GM12878 (cell line): ENCODE data around the gene UNCX. TPM values are rescaled to one million over a fixed set of nuclear protein-coding genes. Genes with fewer than 3 reads are reported as not detected.

Source experiments
- ATAC-seq: fragments of 200-7000 bp; cut with Tn5 transposase; 3 replicates; pipeline ENCODE4 v1.9.1; 2020; ENCODE audit warnings: mild to moderate bottlenecking, moderate library complexity
- BruUV-seq: library from RNA; stranded (reverse); fragments of 400-500 nt; replicated peaks from 2 replicates; lab custom pipeline; 2021; lab: Mats Ljungman, UMichigan
- CTCF ChIA-PET: fragments of 300-600 bp; sonication (Branson Sonifier 250); formaldehyde crosslinking; extraction: SDS; loops from one replicate; lab custom pipeline; 2021; ENCODE audit warnings: inconsistent platforms; lab: Yijun Ruan, JAX
- POLR2A ChIA-PET: fragments of 350-600 bp; formaldehyde crosslinking; extraction: SDS; loops from one replicate; lab custom pipeline; 2021; ENCODE audit warnings: inconsistent platforms; lab: Charles Lee
- RAD21 ChIA-PET: fragments of 300-600 bp; sonication (Branson Sonifier 250); formaldehyde crosslinking; loops from one replicate; lab custom pipeline; 2023; ENCODE audit warnings: antibody characterized with exemption; ENCODE audit not compliant: unreplicated experiment; lab: Charles Lee
- SMC1A ChIA-PET: fragments of 300-600 bp; sonication (Branson Sonifier 250); formaldehyde crosslinking; loops from one replicate; lab custom pipeline; 2023; ENCODE audit not compliant: unreplicated experiment, uncharacterized antibody; lab: Charles Lee
- DNase-seq: peaks from one replicate; pipeline ENCODE4 v3.0.0-alpha.2; 2011; ENCODE audit warnings: low read depth, low spot score
- FAIRE-seq: peaks from 3 replicates; lab custom pipeline; 2011; peaks lifted over from hg19 to GRCh38; lab: Jason Lieb, UNC
- H2AFZ ChIP-seq: 2 replicates; pipeline ENCODE4 v1.6.0; 2011; ENCODE audit warnings: low read depth, low read length, control low read depth; ENCODE audit not compliant: control insufficient read depth
- H3K27ac ChIP-seq: 2 replicates; pipeline ENCODE4 v1.5.1; 2011; ENCODE audit warnings: control low read depth; ENCODE audit not compliant: control insufficient read depth, insufficient read depth
- H3K27me3 ChIP-seq, 2 experiments: replicated peaks in 1 of 2; 2 replicates each; pipeline versions ENCODE4 v1.6.0 to v1.6.1; 2011; ENCODE audit warnings: low read length in 1 of 2; ENCODE audit not compliant: control insufficient read depth in 2 of 2, insufficient read depth in 2 of 2
- H3K36me3 ChIP-seq, 2 experiments: 2 replicates each; pipeline ENCODE4 v1.5.1; 2011; ENCODE audit warnings: low read length in 1 of 2; ENCODE audit not compliant: control insufficient read depth in 2 of 2, insufficient read depth in 2 of 2
- H3K4me1 ChIP-seq: 2 replicates; pipeline ENCODE4 v1.6.1; 2011; ENCODE audit warnings: mild to moderate bottlenecking, low read length, moderate library complexity, mixed read lengths; ENCODE audit not compliant: control insufficient read depth, insufficient read depth
- H3K4me2 ChIP-seq: 2 replicates; pipeline ENCODE4 v1.6.0; 2011; ENCODE audit warnings: control low read depth; ENCODE audit not compliant: control insufficient read depth, insufficient read depth
- H3K4me3 ChIP-seq: fragments of 200-600 bp; sonication (generic); 2 replicates; pipeline ENCODE4 v1.5.1; 2016
- H3K79me2 ChIP-seq: 2 replicates; pipeline ENCODE4 v1.6.0; 2011; ENCODE audit warnings: low read length; ENCODE audit not compliant: control insufficient read depth, insufficient read depth
- H3K9ac ChIP-seq: 2 replicates; pipeline ENCODE4 v1.8.0; 2011; ENCODE audit warnings: low read length, control low read depth, mixed read lengths; ENCODE audit not compliant: control insufficient read depth, insufficient read depth
- H3K9me3 ChIP-seq: replicated peaks from 3 replicates; pipeline ENCODE4 v1.5.1; 2011; ENCODE audit warnings: mild to moderate bottlenecking, low read length; ENCODE audit not compliant: control insufficient read depth, insufficient read depth
- H4K20me1 ChIP-seq: 2 replicates; pipeline ENCODE4 v1.6.0; 2011; ENCODE audit not compliant: control insufficient read depth, insufficient read depth
- BACH1 ChIP-seq: fragments of 450-650 bp; IDR thresholded peaks from 2 replicates; pipeline ENCODE4 v1.6.1; 2017; ENCODE audit warnings: mild to moderate bottlenecking, borderline replicate concordance
- JUNB ChIP-seq: IDR thresholded peaks from 2 replicates; pipeline ENCODE4 v1.6.1; 2016; ENCODE audit warnings: antibody characterized with exemption, mild to moderate bottlenecking
- KAT2A ChIP-seq: conservative IDR thresholded peaks from 2 replicates; pipeline ENCODE4 v1.6.1; 2011; ENCODE audit warnings: low read depth, low read length; ENCODE audit not compliant: control insufficient read depth
- NR2C1 ChIP-seq: fragments of 450-650 bp; IDR thresholded peaks from 2 replicates; pipeline ENCODE4 v1.6.1; 2017; ENCODE audit warnings: antibody characterized with exemption, mild to moderate bottlenecking, moderate library complexity
- NR2C2 ChIP-seq: IDR thresholded peaks from 2 replicates; pipeline ENCODE4 v1.6.1; 2011; ENCODE audit warnings: borderline replicate concordance, low read depth; ENCODE audit not compliant: control insufficient read depth, insufficient read length
- SIX5 ChIP-seq: IDR thresholded peaks from 2 replicates; pipeline ENCODE4 v1.6.1; 2011; ENCODE audit warnings: mild to moderate bottlenecking, low read depth, low read length, moderate library complexity; ENCODE audit not compliant: severe bottlenecking
- SREBF1 ChIP-seq: IDR thresholded peaks from 2 replicates; pipeline ENCODE4 v1.6.1; 2012; ENCODE audit warnings: mild to moderate bottlenecking, low read length
- ZNF274 ChIP-seq: IDR thresholded peaks from one replicate; pipeline ENCODE4 v1.8.0; 2011; ENCODE audit not compliant: insufficient read length, insufficient read depth
- WGBS: methylation state at CpG from one replicate; pipeline ENCODE4 v1.1.6; 2016; ENCODE audit warnings: low lambda C conversion rate; ENCODE audit not compliant: insufficient replicate concordance, insufficient coverage; ENCODE audit errors: missing lambda C conversion rate; 5-methylcytosine and 5-hydroxymethylcytosine counted together
- in situ Hi-C: fragments of 300-500 bp; cut with MboI; formaldehyde crosslinking; loops from 9 replicates; pipeline ENCODE4 v1.14.3; 2018; ENCODE audit warnings: mixed read lengths
- intact Hi-C: fragments of 100-400 bp; cut with micrococcal nuclease; formaldehyde crosslinking; loops from one replicate; pipeline ENCODE4 v1.14.2; 2022; ENCODE audit not compliant: unreplicated experiment
- polyA plus RNA-seq, 11 experiments: library from polyadenylated mRNA; depleted of rRNA in 4 of 11; unstranded in 6 of 11; stranded (reverse) in 5 of 11; fragments of >200 nt; fragmentation: Nextera tagmentation in 4 of 11; fragmentation: Illumina TruSeq in 1 of 11; extraction: Ambion mirVana in 4 of 11; extraction: Trizol in 1 of 11; gene quantifications; 1 replicate in 1 of 11; 2 replicates in 10 of 11; pipeline versions ENCODE4 v1.2.1 to v1.2.3, GENCODE V29; 2011 to 2016; ENCODE audit warnings: inconsistent platforms in 2 of 11, missing spikeins in 2 of 11, low read depth in 1 of 11
- total RNA-seq, 4 experiments: library from RNA; depleted of rRNA in 3 of 4; stranded (reverse); fragments of >200 nt in 3 of 4; fragmentation: Illumina TruSeq in 1 of 4; extraction: Trizol in 1 of 4; gene quantifications; 2 replicates each; pipeline versions ENCODE4 v1.2.1 to v1.2.3, GENCODE V29; 2013 to 2021
- TF ChIP-seq, protein P1 (sequence below): IDR thresholded peaks from 2 replicates; pipeline ENCODE4 v1.6.1; 2012; ENCODE audit warnings: mild to moderate bottlenecking, low read depth, low read length
- TF ChIP-seq, protein P2 (sequence below), 3 experiments: IDR thresholded peaks in 2 of 3; conservative IDR thresholded peaks in 1 of 3; 2 replicates each; pipeline ENCODE4 v1.5.1; 2011; ENCODE audit warnings: low read depth in 3 of 3, low read length in 3 of 3, mild to moderate bottlenecking in 3 of 3, control low read depth in 2 of 3, moderate library complexity in 2 of 3, inconsistent platforms in 1 of 3, mixed read lengths in 1 of 3; ENCODE audit not compliant: control insufficient read depth in 2 of 3, insufficient read depth in 1 of 3; ENCODE audit errors: extremely low read depth in 1 of 3
- TF ChIP-seq, protein P3 (sequence below): fragments of 450-650 bp; formaldehyde crosslinking; IDR thresholded peaks from 2 replicates; pipeline ENCODE4 v1.4.0; 2022; ENCODE audit warnings: mild to moderate bottlenecking, moderate library complexity

Gene UNCX
- total and polyA plus RNA-seq, 10 of the 15 experiments (the other 5 are each of a cell fraction or from before 2014, with no cell fraction given), result not detected

DNA sequence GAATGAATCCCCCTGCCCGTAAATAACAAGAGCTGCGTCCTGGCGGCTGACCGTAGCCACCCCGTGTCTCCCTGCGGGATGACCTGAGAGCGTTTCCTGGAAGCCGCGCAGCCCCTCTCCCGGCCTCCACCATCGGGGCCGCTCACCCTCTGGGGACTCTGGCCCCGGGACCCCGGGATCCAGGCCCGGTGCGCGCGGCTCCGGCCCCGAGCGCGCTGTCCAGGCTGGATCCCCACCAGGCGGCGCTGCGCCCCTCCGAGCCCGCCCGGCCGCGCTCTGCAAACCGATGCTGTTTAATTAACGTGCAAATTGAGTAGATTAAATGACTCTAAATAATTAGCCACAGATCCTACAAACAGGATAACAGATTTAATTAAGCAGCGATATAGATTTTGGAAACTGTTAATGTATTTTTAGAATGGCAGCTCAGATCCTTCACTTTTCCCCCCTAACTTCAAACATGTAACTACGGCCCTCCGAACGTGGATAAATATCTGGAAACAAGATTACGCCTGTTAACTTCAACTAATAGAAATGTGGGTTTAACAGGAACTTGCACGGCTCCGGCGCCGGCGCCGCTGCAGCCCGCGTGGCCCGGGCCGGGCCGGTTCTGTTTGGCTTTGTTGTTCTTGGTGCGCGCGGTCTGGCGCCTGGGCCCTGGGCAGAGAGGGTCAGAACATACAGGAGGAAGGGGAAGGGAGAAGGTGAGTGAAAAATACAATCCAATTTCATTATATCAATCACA lies 7.1 kb upstream of the UNCX start (continued):
- TF ChIP-seq, protein P1, sequence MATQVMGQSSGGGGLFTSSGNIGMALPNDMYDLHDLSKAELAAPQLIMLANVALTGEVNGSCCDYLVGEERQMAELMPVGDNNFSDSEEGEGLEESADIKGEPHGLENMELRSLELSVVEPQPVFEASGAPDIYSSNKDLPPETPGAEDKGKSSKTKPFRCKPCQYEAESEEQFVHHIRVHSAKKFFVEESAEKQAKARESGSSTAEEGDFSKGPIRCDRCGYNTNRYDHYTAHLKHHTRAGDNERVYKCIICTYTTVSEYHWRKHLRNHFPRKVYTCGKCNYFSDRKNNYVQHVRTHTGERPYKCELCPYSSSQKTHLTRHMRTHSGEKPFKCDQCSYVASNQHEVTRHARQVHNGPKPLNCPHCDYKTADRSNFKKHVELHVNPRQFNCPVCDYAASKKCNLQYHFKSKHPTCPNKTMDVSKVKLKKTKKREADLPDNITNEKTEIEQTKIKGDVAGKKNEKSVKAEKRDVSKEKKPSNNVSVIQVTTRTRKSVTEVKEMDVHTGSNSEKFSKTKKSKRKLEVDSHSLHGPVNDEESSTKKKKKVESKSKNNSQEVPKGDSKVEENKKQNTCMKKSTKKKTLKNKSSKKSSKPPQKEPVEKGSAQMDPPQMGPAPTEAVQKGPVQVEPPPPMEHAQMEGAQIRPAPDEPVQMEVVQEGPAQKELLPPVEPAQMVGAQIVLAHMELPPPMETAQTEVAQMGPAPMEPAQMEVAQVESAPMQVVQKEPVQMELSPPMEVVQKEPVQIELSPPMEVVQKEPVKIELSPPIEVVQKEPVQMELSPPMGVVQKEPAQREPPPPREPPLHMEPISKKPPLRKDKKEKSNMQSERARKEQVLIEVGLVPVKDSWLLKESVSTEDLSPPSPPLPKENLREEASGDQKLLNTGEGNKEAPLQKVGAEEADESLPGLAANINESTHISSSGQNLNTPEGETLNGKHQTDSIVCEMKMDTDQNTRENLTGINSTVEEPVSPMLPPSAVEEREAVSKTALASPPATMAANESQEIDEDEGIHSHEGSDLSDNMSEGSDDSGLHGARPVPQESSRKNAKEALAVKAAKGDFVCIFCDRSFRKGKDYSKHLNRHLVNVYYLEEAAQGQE, result no peak
- TF ChIP-seq, protein P2, sequence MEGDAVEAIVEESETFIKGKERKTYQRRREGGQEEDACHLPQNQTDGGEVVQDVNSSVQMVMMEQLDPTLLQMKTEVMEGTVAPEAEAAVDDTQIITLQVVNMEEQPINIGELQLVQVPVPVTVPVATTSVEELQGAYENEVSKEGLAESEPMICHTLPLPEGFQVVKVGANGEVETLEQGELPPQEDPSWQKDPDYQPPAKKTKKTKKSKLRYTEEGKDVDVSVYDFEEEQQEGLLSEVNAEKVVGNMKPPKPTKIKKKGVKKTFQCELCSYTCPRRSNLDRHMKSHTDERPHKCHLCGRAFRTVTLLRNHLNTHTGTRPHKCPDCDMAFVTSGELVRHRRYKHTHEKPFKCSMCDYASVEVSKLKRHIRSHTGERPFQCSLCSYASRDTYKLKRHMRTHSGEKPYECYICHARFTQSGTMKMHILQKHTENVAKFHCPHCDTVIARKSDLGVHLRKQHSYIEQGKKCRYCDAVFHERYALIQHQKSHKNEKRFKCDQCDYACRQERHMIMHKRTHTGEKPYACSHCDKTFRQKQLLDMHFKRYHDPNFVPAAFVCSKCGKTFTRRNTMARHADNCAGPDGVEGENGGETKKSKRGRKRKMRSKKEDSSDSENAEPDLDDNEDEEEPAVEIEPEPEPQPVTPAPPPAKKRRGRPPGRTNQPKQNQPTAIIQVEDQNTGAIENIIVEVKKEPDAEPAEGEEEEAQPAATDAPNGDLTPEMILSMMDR (IDR thresholded peaks at IDR 0.05 in 2 of 3, conservative IDR thresholded peaks at IDR 0.05 in 1 of 3; ENCODE audit: control insufficient read depth in 2 of 3, extremely low read depth in 1 of 3, insufficient read depth in 1 of 3, low read depth in 3 of 3, low read length in 3 of 3), result peak; percentile 56 to 60 (median 59)

DNA sequence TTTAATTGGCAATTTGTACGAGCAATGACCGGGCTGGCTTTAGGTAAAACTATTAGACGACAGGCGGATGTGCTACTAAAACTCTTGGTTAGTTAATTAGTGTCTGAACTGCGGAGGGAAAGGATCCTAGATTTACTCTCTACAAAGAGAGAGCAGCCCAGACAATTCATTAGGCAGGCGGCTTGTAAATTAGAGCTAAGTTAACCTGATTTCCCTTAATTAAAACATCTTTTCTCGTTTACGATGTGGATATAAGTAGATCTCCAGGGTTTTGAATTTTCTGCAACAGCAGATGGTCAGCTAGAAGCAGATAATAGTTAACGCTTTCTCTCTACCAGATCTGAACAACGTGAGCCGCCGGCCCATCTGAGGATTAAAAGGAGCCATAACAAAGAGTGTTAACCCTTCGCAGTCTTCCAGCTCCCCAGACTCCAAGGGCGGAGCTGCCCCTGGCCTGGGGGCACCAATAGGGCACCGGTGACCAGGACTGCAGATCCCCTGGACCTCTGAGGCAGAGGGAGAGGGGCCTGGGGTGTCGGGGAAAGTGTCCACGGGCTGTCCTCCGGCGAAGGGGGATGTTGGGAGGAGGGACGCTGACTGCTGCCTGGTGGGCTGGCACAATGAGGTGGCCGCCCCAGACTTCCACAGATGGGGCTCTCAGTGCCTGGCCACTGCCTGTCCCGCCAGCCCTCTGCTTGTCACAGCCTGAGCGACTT lies 6.3 kb upstream of the UNCX start:
- intact Hi-C loops, result loop anchor here (5.0 kb wide), 1 partner anchor 186 kb away; no protein-coding TSS in a partner anchor
- TF ChIP-seq, protein P3, sequence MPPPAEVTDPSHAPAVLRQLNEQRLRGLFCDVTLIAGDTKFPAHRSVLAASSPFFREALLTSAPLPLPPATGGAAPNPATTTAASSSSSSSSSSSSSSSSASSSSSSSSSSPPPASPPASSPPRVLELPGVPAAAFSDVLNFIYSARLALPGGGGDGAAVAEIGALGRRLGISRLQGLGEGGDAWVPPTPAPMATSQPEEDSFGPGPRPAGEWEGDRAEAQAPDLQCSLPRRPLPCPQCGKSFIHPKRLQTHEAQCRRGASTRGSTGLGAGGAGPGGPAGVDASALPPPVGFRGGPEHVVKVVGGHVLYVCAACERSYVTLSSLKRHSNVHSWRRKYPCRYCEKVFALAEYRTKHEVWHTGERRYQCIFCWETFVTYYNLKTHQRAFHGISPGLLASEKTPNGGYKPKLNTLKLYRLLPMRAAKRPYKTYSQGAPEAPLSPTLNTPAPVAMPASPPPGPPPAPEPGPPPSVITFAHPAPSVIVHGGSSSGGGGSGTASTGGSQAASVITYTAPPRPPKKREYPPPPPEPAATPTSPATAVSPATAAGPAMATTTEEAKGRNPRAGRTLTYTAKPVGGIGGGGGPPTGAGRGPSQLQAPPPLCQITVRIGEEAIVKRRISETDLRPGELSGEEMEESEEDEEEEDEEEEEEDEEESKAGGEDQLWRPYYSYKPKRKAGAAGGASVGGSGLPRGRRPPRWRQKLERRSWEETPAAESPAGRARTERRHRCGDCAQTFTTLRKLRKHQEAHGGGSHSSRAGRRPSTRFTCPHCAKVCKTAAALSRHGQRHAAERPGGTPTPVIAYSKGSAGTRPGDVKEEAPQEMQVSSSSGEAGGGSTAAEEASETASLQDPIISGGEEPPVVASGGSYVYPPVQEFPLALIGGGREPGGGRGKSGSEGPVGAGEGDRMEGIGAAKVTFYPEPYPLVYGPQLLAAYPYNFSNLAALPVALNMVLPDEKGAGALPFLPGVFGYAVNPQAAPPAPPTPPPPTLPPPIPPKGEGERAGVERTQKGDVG, result no peak
- TF ChIP-seq NR2C2 (no peak), SIX5 (no peak), BACH1 (no peak), NR2C1 (no peak), JUNB (no peak), ZNF274 (no peak), KAT2A (no peak), SREBF1 (no peak)

More for the DNA sequence above, 6.3 kb upstream of the UNCX start:
- POLR2A ChIA-PET, result no interaction called here
- DNase-seq (no peak), ATAC-seq (no peak), FAIRE-seq (no peak)
- in situ Hi-C loops, result loop anchor here (5.0 kb wide), 1 partner anchor 206 kb away; no protein-coding TSS in a partner anchor
- Histone ChIP-seq H4K20me1 (no peaks in the 10 kb centered on the region), H3K27ac (no peak overlapping the region), H3K9me3 (no peaks in the 10 kb centered on the region), H3K79me2 (no peaks in the 10 kb centered on the region), H3K9ac (no peak overlapping the region), H3K27me3 (peaks cover 0 to under 1% of the 10 kb centered on the region in 2 experiments; a peak in 3 of 4 replicates), H2AFZ (no peak overlapping the region), H3K36me3 (no peaks in the 10 kb centered on the region), H3K4me2 (no peak overlapping the region), H3K4me1 (no peaks in the 10 kb centered on the region), H3K4me3 (no peak overlapping the region)
- no TSS peak for BruUV-seq
- 56% methylated on average over 17 of the region's 23 CpGs for WGBS
- RAD21 ChIA-PET, result interaction anchor here (1.3 kb wide), 1 partner anchor 206 kb away, joined by 3 read pairs; no protein-coding TSS in a partner anchor
- SMC1A ChIA-PET, result no interaction called here
- CTCF ChIA-PET, result interaction anchor here (1.0 to 1.2 kb wide), 2 partner anchors 181 to 249 kb away, joined by 3 read pairs; no protein-coding TSS in a partner anchor
